ENCODE results near the gene CACHD1.
"Not testable (repeated sequence)": the region's sequence is repeated elsewhere in the genome, so short reads cannot be mapped to it uniquely, and the experiment has no call there.

Gene CACHD1

GRCh38 chr1:64598100-64598571 lies 128.2 kb downstream of the CACHD1 start:
- no peak for DNase-seq

GRCh38 chr1:64599242-64599641 lies 129.3 kb downstream of the CACHD1 start:
- no peak for DNase-seq

GRCh38 chr1:64601207-64601606 lies 131.3 kb downstream of the CACHD1 start:
- DNase-seq, result peak; percentile 71

- no peak for DNase-seq
Observed at GRCh38 chr1:64608005-64608650, 138.2 kb downstream of the CACHD1 start.

- DNase-seq, result no peak
Observed at GRCh38 chr1:64608651-64609048, 138.7 kb downstream of the CACHD1 start.

- DNase-seq, result not testable (repeated sequence)
Observed at GRCh38 chr1:64610950-64611349, 141.0 kb downstream of the CACHD1 start.

GRCh38 chr1:64616039-64616438 lies 146.1 kb downstream of the CACHD1 start:
- DNase-seq, result no peak

GRCh38 chr1:64623750-64624191 lies 153.8 kb downstream of the CACHD1 start:
- peak; percentile 28 for DNase-seq

GRCh38 chr1:64624218-64624713 lies 154.3 kb downstream of the CACHD1 start:
- DNase-seq, result no peak

GRCh38 chr1:64624808-64625207 lies 154.9 kb downstream of the CACHD1 start:
- no peak for DNase-seq

- no peak for DNase-seq
Observed at GRCh38 chr1:64630611-64631010, 160.7 kb downstream of the CACHD1 start.

- DNase-seq, result no peak
Observed at GRCh38 chr1:64631346-64632034, 161.6 kb downstream of the CACHD1 start.

- no peak for DNase-seq
Observed at GRCh38 chr1:64632936-64633335, 163.0 kb downstream of the CACHD1 start.

- no peak for DNase-seq
Observed at GRCh38 chr1:64645735-64646134, 175.8 kb downstream of the CACHD1 start.

- no peak for DNase-seq
Observed at GRCh38 chr1:64650411-64650810, 180.5 kb downstream of the CACHD1 start.

- DNase-seq, result no peak
Observed at GRCh38 chr1:64651841-64652240, 181.9 kb downstream of the CACHD1 start.

- DNase-seq, result no peak
Observed at GRCh38 chr1:64653466-64653865, 183.5 kb downstream of the CACHD1 start.

GRCh38 chr1:64654519-64655341 lies 184.8 kb downstream of the CACHD1 start:
- DNase-seq, result no peak

GRCh38 chr1:64655861-64656260 lies 185.9 kb downstream of the CACHD1 start:
- no peak for DNase-seq

- DNase-seq, result no peak
Observed at GRCh38 chr1:64659478-64660138, 189.7 kb downstream of the CACHD1 start.

- no peak for DNase-seq
Observed at GRCh38 chr1:64663668-64664067, 193.7 kb downstream of the CACHD1 start.

GRCh38 chr1:64664299-64664698 lies 194.4 kb downstream of the CACHD1 start:
- no peak for DNase-seq

All from NCI-H1694 (cell line).